Right atrium auricular region (tissue), 2 donors: Measurements from ENCODE around the gene NRG2. TPM values are rescaled to one million over a fixed set of nuclear protein-coding genes. Genes with fewer than 3 reads are reported as not detected.

Experiments used
- DNase-seq: peaks from one replicate; pipeline ENCODE4 v3.0.0-alpha.2; 2019; ENCODE audit warnings: low spot score
- H3K27ac ChIP-seq, 2 donors: fragments of 200-600 bp; sonication (generic); 1 replicate in 1 of 2; 2 replicates in 1 of 2; pipeline ENCODE4 v1.5.1; 2016 to 2019
- H3K27me3 ChIP-seq, 2 donors: fragments of 200-600 bp; sonication (generic); one replicate each; pipeline versions ENCODE4 v1.5.1 to v1.6.0; 2017 to 2019
- H3K36me3 ChIP-seq: fragments of 200-600 bp; sonication (generic); one replicate; pipeline ENCODE4 v1.5.1; 2016
- H3K4me1 ChIP-seq, 2 donors: fragments of 200-600 bp; sonication (generic); one replicate each; pipeline versions ENCODE4 v1.5.1 to v1.6.0; 2017 to 2019
- H3K4me3 ChIP-seq, 2 donors: fragments of 200-600 bp; sonication (generic); 1 replicate in 1 of 2; 2 replicates in 1 of 2; pipeline ENCODE4 v1.5.1; 2017 to 2019; ENCODE audit warnings: mild to moderate bottlenecking in 1 of 2, moderate library complexity in 1 of 2
- H3K9me3 ChIP-seq, 2 donors: fragments of 200-600 bp; sonication (generic); one replicate each; pipeline ENCODE4 v1.5.1; 2019
- CTCF ChIP-seq, 2 donors: fragments of 200-600 bp; sonication (generic); IDR thresholded peaks; one replicate each; pipeline ENCODE4 v1.5.1; 2019; ENCODE audit warnings: antibody characterized with exemption in 2 of 2
- total RNA-seq, 2 donors: library from RNA; depleted of rRNA; stranded (reverse); fragments of >200 nt; gene quantifications; one replicate each; pipeline ENCODE4 v1.1.0, GENCODE V29; 2016

Gene NRG2
- total RNA-seq, 2 donors from 2014 or later = 1.8 to 1.9 TPM

GRCh38 chr5:139946006-139946405 lies 97.1 kb downstream of the NRG2 start:
- Histone ChIP-seq H3K4me3 (no peak overlapping the region), H3K27ac (no peak overlapping the region), H3K27me3 (no peaks in the 10 kb centered on the region), H3K36me3 (no peaks in the 10 kb centered on the region), H3K9me3 (peaks cover 0 to 9% of the 10 kb centered on the region in 2 donors), H3K4me1 (peaks cover 0 to 9% of the 10 kb centered on the region in 2 donors)
- no peak for TF ChIP-seq CTCF (IDR thresholded peaks at IDR 0.05)
- no peak for DNase-seq

- DNase-seq = no peak
- Histone ChIP-seq H3K4me1 (no peaks in the 10 kb centered on the region), H3K27ac (no peak overlapping the region), H3K27me3 (no peaks in the 10 kb centered on the region), H3K36me3 (no peaks in the 10 kb centered on the region), H3K4me3 (no peak overlapping the region), H3K9me3 (peaks cover 0 to 22% of the 10 kb centered on the region in 2 donors)
- TF ChIP-seq CTCF (IDR thresholded peaks at IDR 0.05) = no peak
Measured at GRCh38 chr5:139942243-139942642, 100.9 kb downstream of the NRG2 start.

DNA sequence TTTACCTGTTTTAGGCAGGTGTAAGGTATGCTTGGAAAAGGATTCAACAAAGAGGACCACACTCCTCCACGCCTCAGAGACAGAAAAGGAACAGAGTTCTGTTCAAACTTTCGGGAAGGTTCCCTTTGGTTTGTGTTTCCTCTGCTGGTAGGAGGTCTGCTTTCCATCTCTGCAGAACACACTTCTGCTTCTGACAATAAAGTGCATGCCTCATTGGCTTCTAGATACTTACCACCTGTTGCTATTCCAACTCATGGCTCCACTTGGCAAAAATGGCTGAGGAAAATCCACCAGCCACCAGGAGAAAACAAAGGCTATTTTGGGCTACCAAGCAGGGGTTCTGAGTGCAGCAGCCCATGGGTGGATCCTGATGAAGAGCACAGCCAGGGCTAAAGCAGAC lies 112.7 kb downstream of the NRG2 start:
- no peaks in the 10 kb centered on the region for H3K27me3 ChIP-seq
- no peak for DNase-seq
- H3K9me3 ChIP-seq = no peaks in the 10 kb centered on the region
- no peak overlapping the region for H3K4me3 ChIP-seq
- H3K36me3 ChIP-seq = no peaks in the 10 kb centered on the region
- H3K27ac ChIP-seq = no peak overlapping the region
- TF ChIP-seq CTCF (IDR thresholded peaks at IDR 0.05) = no peak
- no peaks in the 10 kb centered on the region for H3K4me1 ChIP-seq

GRCh38 chr5:139926797-139927503 lies 116.1 kb downstream of the NRG2 start:
- no peak overlapping the region for H3K4me3 ChIP-seq
- DNase-seq = no peak
- H3K9me3 ChIP-seq = no peaks in the 10 kb centered on the region
- H3K27ac ChIP-seq = no peak overlapping the region
- H3K27me3 ChIP-seq = no peaks in the 10 kb centered on the region
- TF ChIP-seq CTCF (IDR thresholded peaks at IDR 0.05) = no peak
- no peaks in the 10 kb centered on the region for H3K4me1 ChIP-seq
- no peaks in the 10 kb centered on the region for H3K36me3 ChIP-seq

DNA sequence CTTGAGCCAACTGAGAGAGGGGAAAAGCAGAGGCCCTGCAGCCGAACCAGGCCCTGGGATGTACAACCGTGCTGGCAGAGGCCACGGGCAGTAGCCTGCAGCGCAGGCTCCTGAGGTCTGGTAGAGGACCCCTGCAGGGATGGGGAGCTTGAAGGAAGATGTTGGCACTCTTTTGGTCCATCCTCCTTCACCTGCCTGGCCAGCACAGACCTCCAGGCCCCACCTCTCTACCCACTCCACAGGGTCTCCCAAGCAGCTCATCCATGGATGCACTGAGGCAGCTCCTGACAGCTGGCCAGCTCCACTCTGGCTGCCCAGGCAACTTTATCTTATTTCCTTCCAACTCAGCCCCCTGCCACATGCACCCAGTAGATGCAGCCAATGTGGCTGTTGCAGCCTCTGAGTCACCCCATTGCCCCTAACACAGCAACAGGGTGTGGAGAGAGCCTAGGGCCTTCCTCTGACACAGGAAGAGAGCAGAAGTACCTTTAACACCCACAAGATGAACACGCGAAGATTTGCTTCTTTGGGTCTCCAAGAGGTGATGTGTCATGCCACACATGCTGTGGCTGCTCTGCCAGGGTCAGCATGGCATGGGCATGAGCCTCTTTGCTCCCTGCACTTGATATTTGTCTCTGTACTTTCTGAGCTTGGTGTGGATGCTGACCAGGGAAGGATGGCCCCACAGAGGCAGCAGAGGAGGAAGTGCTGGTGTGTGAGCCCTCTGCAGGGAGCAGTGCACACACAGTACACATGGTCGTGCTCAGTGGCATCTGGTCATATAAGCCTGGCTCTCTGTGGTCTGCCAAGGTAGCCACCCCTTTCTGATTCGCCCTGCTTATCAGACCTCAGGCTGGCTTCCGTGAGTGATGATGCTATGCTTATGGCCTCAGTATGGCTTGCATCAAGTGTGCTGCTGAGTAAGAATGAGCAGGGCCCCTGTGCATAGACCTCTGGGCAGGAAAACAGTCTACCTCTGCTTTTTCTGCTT lies 117.2 kb downstream of the NRG2 start:
- no peak for DNase-seq
- H3K4me3 ChIP-seq = no peak overlapping the region
- TF ChIP-seq CTCF (IDR thresholded peaks at IDR 0.05) = no peak
- no peaks in the 10 kb centered on the region for H3K36me3 ChIP-seq
- H3K9me3 ChIP-seq = no peaks in the 10 kb centered on the region
- no peaks in the 10 kb centered on the region for H3K4me1 ChIP-seq
- no peak overlapping the region for H3K27ac ChIP-seq
- H3K27me3 ChIP-seq = no peaks in the 10 kb centered on the region
